Loucy (cell line): ENCODE data around the gene EXOC2.

Source experiments
- CTCF ChIP-seq: fragments of 200-600 bp; sonication (generic); conservative IDR thresholded peaks from 2 replicates; pipeline ENCODE4 v1.5.1; 2014; ENCODE audit warnings: mild to moderate bottlenecking, antibody characterized with exemption, low read length
- EZH2phosphoT487 ChIP-seq: fragments of 200-600 bp; IDR thresholded peaks from 2 replicates; pipeline ENCODE4 v1.6.1; 2018; ENCODE audit warnings: antibody characterized with exemption, mild to moderate bottlenecking, moderate library complexity, borderline replicate concordance

DNA sequence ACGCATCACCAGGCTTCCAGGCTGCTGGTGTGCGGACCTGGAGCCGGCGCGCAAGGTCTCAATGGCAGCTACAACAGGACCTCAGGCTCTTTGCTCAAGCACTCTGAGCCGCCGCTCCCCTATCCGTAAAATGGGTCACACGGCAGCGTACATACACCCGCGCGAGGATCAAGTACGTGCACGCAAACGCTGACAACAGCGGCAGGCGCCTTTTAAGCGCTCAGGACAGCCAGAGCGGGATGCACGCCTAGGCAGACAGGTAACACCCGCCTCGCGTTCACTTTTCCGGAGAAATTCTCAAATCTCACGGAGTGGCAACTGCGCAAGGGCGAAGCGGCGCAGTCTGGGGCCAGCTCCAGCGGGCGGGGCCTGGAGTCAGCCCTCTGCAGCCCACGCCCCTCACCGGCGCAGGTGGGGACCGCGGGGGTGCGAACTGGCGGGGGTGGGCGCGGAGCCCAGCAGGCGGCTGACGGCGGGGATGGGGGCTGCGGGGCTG is 535 bp downstream of the EXOC2 start:
- TF ChIP-seq CTCF, result no peak
- no peak for TF ChIP-seq EZH2phosphoT487
